ENCODE results near the gene LDLRAD2. TPM values are rescaled to one million over a fixed set of nuclear protein-coding genes. Genes with fewer than 3 reads are reported as not detected.

LDLRAD2 gene
- total and polyA plus RNA-seq, 10 of the 15 experiments (the other 5 are each of a cell fraction or from before 2014, with no cell fraction given) = 0.04 to 0.23 (median 0.11) TPM; not detected in 7

DNA sequence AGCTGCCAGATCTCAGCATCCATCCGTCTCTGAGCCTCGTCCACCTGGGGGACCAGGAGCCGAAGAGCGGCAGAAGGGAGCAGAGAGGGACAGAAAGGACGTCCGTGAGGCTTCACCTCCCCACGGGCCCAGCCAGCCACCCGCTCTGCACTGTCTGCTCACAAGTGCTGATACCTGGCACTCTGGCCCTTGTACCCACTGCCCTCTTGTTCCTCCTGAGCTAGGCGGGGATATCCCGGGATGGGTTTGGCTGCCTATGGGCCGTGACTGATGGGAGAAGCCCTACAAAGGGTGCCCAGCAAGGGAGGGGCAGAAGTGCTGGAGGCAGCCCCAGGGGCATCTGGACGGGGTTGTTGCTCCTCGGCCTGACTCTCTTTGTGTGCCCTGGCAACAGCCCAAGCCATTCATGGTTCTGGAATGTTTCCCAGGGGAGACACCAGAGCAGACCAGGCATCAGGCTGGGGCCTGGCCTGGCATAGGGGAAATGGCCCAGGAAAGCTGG is 57.6 kb downstream of the LDLRAD2 start (continued):
- TF ChIP-seq ZBTB4 (CRISPR knock-in tag; IDR thresholded peaks at IDR 0.05) = no peak
- TF ChIP-seq SIX5 (IDR thresholded peaks at IDR 0.05; ENCODE audit: low read depth, low read length, severe bottlenecking) = no peak
- TF ChIP-seq, protein P1, sequence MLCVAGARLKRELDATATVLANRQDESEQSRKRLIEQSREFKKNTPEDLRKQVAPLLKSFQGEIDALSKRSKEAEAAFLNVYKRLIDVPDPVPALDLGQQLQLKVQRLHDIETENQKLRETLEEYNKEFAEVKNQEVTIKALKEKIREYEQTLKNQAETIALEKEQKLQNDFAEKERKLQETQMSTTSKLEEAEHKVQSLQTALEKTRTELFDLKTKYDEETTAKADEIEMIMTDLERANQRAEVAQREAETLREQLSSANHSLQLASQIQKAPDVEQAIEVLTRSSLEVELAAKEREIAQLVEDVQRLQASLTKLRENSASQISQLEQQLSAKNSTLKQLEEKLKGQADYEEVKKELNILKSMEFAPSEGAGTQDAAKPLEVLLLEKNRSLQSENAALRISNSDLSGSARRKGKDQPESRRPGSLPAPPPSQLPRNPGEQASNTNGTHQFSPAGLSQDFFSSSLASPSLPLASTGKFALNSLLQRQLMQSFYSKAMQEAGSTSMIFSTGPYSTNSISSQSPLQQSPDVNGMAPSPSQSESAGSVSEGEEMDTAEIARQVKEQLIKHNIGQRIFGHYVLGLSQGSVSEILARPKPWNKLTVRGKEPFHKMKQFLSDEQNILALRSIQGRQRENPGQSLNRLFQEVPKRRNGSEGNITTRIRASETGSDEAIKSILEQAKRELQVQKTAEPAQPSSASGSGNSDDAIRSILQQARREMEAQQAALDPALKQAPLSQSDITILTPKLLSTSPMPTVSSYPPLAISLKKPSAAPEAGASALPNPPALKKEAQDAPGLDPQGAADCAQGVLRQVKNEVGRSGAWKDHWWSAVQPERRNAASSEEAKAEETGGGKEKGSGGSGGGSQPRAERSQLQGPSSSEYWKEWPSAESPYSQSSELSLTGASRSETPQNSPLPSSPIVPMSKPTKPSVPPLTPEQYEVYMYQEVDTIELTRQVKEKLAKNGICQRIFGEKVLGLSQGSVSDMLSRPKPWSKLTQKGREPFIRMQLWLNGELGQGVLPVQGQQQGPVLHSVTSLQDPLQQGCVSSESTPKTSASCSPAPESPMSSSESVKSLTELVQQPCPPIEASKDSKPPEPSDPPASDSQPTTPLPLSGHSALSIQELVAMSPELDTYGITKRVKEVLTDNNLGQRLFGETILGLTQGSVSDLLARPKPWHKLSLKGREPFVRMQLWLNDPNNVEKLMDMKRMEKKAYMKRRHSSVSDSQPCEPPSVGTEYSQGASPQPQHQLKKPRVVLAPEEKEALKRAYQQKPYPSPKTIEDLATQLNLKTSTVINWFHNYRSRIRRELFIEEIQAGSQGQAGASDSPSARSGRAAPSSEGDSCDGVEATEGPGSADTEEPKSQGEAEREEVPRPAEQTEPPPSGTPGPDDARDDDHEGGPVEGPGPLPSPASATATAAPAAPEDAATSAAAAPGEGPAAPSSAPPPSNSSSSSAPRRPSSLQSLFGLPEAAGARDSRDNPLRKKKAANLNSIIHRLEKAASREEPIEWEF (IDR thresholded peaks at IDR 0.05; ENCODE audit: insufficient replicate concordance, low read depth, low read length) = no peak
- no peak for TF ChIP-seq HCFC1 (IDR thresholded peaks at IDR 0.05; ENCODE audit: low read length)
- no peak for TF ChIP-seq TAF1 (IDR thresholded peaks at IDR 0.05; ENCODE audit: borderline replicate concordance, low read depth, low read length)
- TF ChIP-seq, protein P2, sequence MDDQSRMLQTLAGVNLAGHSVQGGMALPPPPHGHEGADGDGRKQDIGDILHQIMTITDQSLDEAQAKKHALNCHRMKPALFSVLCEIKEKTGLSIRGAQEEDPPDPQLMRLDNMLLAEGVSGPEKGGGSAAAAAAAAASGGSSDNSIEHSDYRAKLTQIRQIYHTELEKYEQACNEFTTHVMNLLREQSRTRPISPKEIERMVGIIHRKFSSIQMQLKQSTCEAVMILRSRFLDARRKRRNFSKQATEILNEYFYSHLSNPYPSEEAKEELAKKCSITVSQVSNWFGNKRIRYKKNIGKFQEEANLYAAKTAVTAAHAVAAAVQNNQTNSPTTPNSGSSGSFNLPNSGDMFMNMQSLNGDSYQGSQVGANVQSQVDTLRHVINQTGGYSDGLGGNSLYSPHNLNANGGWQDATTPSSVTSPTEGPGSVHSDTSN (IDR thresholded peaks at IDR 0.05; ENCODE audit: insufficient replicate concordance, low read depth, low read length) = no peak
- no peak for TF ChIP-seq EZH2 (IDR thresholded peaks at IDR 0.05; ENCODE audit: borderline replicate concordance, control insufficient read depth, low read depth, low read length)
- TF ChIP-seq FOS (IDR thresholded peaks at IDR 0.05; ENCODE audit: borderline replicate concordance, extremely low read depth, insufficient read length) = no peak

Measured in GM12878 (cell line).